Measurements from ENCODE around the gene ADAMTS12. TPM values are rescaled to one million over a fixed set of nuclear protein-coding genes. Genes with fewer than 3 reads are reported as not detected.

ADAMTS12 gene
- total and polyA plus RNA-seq, 2 of the 8 experiments (the other 6 are each of a cell fraction or from before 2014, with no cell fraction given): 6.4 to 12.8 TPM

GRCh38 chr5:33621514-33621913 lies 270.3 kb downstream of the ADAMTS12 start:
- Histone ChIP-seq H3K23me2 (ENCODE audit: low read depth, low read length) (peaks cover 6% of the 10 kb centered on the region; the same call in 1 of the 2 replicates), H3K79me1 (ENCODE audit: low read depth, low read length) (no peaks in the 10 kb centered on the region), H4K20me1 (replicated peaks in 1 of 2; ENCODE audit: control insufficient read depth in 1 of 2, insufficient read depth in 2 of 2, low read length in 2 of 2) (peaks cover 0 to 4% of the 10 kb centered on the region in 2 experiments), H3K14ac (ENCODE audit: insufficient read length) (no peak overlapping the region), H3K27ac (ENCODE audit: low read depth, low read length) (no peak overlapping the region), H2BK15ac (ENCODE audit: low read length) (no peak overlapping the region), H3K23ac (ENCODE audit: insufficient read length) (no peak overlapping the region), H4K8ac (ENCODE audit: extremely low read depth, insufficient read depth, low read length) (no peak overlapping the region), H3K4me3 (ENCODE audit: extremely low read depth in 1 of 4, insufficient read depth in 2 of 4, low read depth in 3 of 4, low read length in 4 of 4) (no peak overlapping the region), H2AFZ (ENCODE audit: low read length) (no peak overlapping the region), H3K9ac (replicated peaks in 1 of 4; ENCODE audit: extremely low read depth in 1 of 4, low read depth in 3 of 4, low read length in 3 of 4) (no peak overlapping the region), H2AK5ac (ENCODE audit: low read depth, low read length) (no peak overlapping the region), H2BK5ac (ENCODE audit: low read depth, low read length) (no peak overlapping the region), H3K56ac (replicated peaks; ENCODE audit: insufficient read length, low read depth, low read length) (no peak overlapping the region), H4K91ac (replicated peaks; ENCODE audit: insufficient read length, low read length) (no peak overlapping the region), H4K5ac (ENCODE audit: insufficient read length, low read depth, low read length) (no peak overlapping the region), H3K27me3 (replicated peaks in 1 of 4; ENCODE audit: control insufficient read depth in 3 of 4, extremely low read depth in 1 of 4, insufficient read depth in 3 of 4, low read length in 3 of 4) (no peaks in the 10 kb centered on the region), H3K4me1 (replicated peaks in 1 of 4; ENCODE audit: control insufficient read depth in 3 of 4, insufficient read depth in 4 of 4, low read length in 3 of 4) (no peaks in the 10 kb centered on the region), H3K9me3 (ENCODE audit: insufficient read depth in 2 of 2, low read depth in 1 of 2, low read length in 1 of 2) (no peaks in the 10 kb centered on the region), H3K18ac (ENCODE audit: extremely low read depth, low read length) (no peak overlapping the region), H3K36me3 (ENCODE audit: control insufficient read depth in 2 of 4, insufficient read depth in 4 of 4, low read length in 3 of 4) (no peaks in the 10 kb centered on the region), H3K4ac (replicated peaks; ENCODE audit: insufficient read length, low read depth, low read length) (no peak overlapping the region), H3K79me2 (ENCODE audit: control insufficient read depth in 1 of 2, insufficient read depth in 2 of 2, low read length in 2 of 2) (no peaks in the 10 kb centered on the region), H2BK120ac (replicated peaks; ENCODE audit: low read depth, low read length) (no peak overlapping the region), H2BK12ac (ENCODE audit: low read depth, low read length) (no peak overlapping the region), H3K4me2 (ENCODE audit: insufficient read depth in 1 of 2, low read depth in 2 of 2, low read length in 2 of 2) (no peak overlapping the region), H2BK20ac (ENCODE audit: low read length) (no peak overlapping the region)
- POLR2A ChIA-PET (ENCODE audit: partially characterized antibody): no interaction called here
- 75% methylated on average over 1 of the region's 1 CpG; no CpG with 5 or more reads in 1 of the 2 experiments for whole genome bisulfite sequencing, 2 experiments (ENCODE audit: extremely low coverage in 1 of 2, insufficient coverage in 1 of 2, insufficient read length in 1 of 2, insufficient replicate concordance in 2 of 2, low coverage in 1 of 2, low lambda C conversion rate in 2 of 2, missing lambda C conversion rate in 1 of 2)
- TF ChIP-seq EP300 (IDR thresholded peaks at IDR 0.05; ENCODE audit: borderline replicate concordance in 1 of 2, low read depth in 2 of 2, low read length in 2 of 2) (no peak), ATF2 (IDR thresholded peaks at IDR 0.05; ENCODE audit: low read length) (no peak)
- DNase-seq (ENCODE audit: low read depth in 1 of 2, low spot score in 2 of 2): no peak
- CTCF ChIA-PET (ENCODE audit: partially characterized antibody): no interaction called here
- no peak for FAIRE-seq

Measured in H1 (cell line).